ENCODE data around the gene FRS3.

The FRS3 gene

DNA sequence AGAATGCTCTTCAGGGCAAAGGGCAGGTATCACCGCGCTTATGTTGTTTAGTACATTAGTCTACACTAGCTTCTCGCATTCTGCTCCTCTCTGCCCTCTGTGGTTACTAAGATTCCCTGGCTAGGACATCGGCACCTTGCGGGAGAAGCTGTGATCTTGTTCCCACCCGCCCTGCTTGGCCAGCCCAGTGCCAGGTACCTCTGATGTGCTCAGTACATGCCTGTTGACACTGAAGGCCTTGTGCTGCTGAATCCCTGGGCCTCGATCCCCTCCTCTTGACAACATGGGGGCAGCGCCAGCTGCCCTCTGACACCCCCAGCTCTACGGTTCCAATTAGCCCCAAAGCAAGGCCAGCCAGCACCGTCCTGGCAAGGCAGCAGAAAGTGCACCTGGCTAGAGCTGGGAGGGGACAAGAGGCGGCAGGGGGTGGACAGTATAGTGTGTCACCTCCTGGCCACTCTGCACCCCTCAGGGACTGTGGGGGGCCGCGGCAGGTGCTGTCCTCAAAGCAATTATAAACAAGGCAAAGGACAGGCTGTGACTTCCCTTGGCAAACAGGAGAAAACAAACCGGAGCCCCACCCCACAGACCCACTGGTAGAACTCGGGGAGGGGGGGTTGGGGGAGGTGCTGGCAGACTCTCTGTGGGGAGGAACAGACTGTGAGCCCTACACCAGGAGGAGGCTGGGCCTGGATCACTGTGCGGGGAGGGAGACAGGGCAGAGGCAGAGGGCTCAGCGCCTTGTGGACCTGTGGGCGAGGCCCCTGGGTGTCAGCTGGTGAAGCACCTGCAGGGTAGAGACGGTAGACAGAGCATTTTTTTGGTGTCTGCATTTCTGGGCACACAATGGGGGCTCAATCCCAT, 51.4 kb downstream of the FRS3 start:
- H3K9me3 ChIP-seq: no peaks in the 10 kb centered on the region
- no peak for DNase-seq (ENCODE audit: low spot score in 2 of 2)
- in situ Hi-C loops (cut with MboI; ENCODE audit: low sequenced_read_pairs): no loop called here
- H3K36me3 ChIP-seq (replicated peaks): no peaks in the 10 kb centered on the region; the same call in 1 of the 2 replicates
- H3K27me3 ChIP-seq (ENCODE audit: low read depth): no peaks in the 10 kb centered on the region
- H3K4me3 ChIP-seq: no peak overlapping the region
- no peaks in the 10 kb centered on the region for H3K4me1 ChIP-seq

DNA sequence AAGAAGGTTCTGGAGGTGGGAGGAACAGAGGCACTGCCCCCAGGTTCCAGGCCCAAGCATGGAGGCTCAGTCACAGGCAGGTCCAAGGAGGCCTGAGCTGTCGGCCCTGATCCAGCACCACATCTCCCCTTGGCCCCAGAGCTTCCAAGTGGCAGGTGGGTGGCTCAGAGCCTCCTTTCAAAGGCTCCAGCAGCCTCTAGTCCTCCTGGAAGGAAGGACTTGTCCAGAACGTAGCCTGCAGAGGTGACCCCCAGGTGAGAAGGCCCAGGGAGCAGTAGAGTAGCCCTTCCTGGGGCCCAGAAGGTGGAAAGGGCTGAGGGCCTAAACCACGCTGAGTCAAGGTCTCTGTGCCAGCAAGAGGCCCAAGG, 52.0 kb downstream of the FRS3 start:
- H3K4me1 ChIP-seq: no peaks in the 10 kb centered on the region
- H3K27me3 ChIP-seq (ENCODE audit: low read depth): no peaks in the 10 kb centered on the region
- H3K36me3 ChIP-seq (replicated peaks): no peaks in the 10 kb centered on the region; the same call in 1 of the 2 replicates
- no peaks in the 10 kb centered on the region for H3K9me3 ChIP-seq
- no peak overlapping the region for H3K4me3 ChIP-seq
- in situ Hi-C loops (cut with MboI; ENCODE audit: low sequenced_read_pairs): no loop called here
- no peak for DNase-seq (ENCODE audit: low spot score in 2 of 2)

DNA sequence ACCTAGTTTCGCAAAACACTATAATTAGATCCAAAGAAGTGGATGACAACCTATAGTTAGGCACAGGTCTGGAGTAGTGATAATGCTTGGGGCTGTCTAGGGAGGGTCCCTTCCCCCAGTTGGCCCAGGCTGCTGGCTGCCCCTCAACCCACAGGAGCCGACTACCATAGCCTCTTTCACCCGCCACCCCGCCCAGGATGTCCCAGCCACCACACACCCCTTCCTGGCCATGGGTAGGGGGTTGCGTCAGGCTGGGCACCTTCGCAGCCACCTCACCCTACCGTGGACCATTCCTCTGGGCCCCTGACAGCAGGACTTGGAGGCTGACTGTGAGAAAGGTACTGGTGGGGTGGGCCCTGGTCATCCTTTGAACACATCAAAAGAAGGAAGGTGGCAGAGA, 52.8 kb downstream of the FRS3 start:
- Histone ChIP-seq H3K36me3 (replicated peaks) (no peaks in the 10 kb centered on the region), H3K4me1 (no peaks in the 10 kb centered on the region), H3K9me3 (no peaks in the 10 kb centered on the region), H3K27me3 (ENCODE audit: low read depth) (no peaks in the 10 kb centered on the region), H3K4me3 (no peak overlapping the region)
- DNase-seq (ENCODE audit: low spot score in 2 of 2): no peak
- in situ Hi-C loops (cut with MboI; ENCODE audit: low sequenced_read_pairs): no loop called here

DNA sequence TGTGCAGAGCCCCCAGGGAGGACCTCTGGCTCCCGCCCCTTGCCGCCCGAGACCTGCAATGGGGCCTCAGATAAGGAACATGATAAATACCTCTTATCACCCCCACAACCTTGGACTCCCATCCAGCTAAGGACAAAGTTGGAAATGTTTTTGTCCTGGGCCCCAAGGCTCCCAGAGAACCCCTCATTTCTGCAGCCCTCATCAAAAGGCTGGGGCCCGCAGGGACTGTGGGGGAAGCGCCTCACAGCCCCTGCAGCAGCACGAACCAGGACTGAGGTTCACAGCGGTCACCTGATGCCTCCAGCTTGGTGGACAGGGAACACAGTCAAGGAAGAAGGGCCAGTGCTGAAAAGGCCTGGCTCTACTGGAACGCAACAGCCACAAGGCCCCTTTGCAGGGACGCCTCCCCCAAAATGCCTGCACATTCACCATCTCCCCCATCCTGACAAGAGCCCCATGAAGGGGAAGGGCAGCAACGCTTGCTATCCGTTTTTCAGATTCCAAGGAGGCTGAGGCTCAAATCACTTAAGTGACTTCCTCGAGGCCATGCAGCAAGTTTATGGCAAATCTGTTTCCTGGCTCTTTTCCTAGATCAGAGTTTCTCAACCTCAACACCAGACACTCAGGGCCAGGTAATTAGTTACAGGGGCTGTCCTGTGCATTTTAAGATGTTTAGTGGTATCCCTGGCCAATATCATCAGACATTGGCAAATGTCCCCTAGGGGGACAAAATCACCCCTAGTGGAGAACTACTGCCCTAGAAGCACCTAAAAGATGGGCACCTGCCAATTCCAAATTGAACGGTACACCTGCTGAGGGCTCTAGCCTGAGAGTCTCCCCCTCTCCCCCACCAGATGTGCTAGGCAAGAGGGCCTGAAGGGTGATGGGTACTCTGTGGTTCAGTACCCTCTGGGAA, 54.9 kb downstream of the FRS3 start:
- no peak for DNase-seq (ENCODE audit: low spot score in 2 of 2)
- no peak overlapping the region for H3K4me3 ChIP-seq
- H3K4me1 ChIP-seq: no peaks in the 10 kb centered on the region
- no peaks in the 10 kb centered on the region for H3K27me3 ChIP-seq (ENCODE audit: low read depth)
- H3K36me3 ChIP-seq (replicated peaks): no peaks in the 10 kb centered on the region
- H3K9me3 ChIP-seq: no peaks in the 10 kb centered on the region
- in situ Hi-C loops (cut with MboI; ENCODE audit: low sequenced_read_pairs): no loop called here

DNA sequence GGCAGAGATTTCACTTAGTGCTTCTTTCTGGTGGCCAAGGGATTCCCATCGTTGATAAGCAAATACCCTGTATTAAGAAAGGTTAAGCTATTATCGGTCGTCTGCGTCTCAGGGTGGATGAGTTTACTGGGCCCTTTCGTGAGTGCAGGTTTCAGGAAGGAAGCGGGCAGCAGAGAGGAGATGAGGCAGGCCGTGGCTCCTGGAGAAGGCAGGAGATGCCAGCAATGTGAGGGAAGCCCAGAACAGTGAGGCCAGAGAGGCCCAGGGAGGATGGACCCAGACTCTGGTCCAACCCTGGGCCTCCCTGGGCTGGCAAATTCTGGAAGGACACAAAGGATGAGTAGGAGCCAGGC, 55.5 kb downstream of the FRS3 start:
- in situ Hi-C loops (cut with MboI; ENCODE audit: low sequenced_read_pairs): no loop called here
- no peak for DNase-seq (ENCODE audit: low spot score in 2 of 2)
- Histone ChIP-seq H3K9me3 (no peaks in the 10 kb centered on the region), H3K4me3 (no peak overlapping the region), H3K4me1 (no peaks in the 10 kb centered on the region), H3K36me3 (replicated peaks) (no peaks in the 10 kb centered on the region), H3K27me3 (ENCODE audit: low read depth) (no peaks in the 10 kb centered on the region)

DNA sequence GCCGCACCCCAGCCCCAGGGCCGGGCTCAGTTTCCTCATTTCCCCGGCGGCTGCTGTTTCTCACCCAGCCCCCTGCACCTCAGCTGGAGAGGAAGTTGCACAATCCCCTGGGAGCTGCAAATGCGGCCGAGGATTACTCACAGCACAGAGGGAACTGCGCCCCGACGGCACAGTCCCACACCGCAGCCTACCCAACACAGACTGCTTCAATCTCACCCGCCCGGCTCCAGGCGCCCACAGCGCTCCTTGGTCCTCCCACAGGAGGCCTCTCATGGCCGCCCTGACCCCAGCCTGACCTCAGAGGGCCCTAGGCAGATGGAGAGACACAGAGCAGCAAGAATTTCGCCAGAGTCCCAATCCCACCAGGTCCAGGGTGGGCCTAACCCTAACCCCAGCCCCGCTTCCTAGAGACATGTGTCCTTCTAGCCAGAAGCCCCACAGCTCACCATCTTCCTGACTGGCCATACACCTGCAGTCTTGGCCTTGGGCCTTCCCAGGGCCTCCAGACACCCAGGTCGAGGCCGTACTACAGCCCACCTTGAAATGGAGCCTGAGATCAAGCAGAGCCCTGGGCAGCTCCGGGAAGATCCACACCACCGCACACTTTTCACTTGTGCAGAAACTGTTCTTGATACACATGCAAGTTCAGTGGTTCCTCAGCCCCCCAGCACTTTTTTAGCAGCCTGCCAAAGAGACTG, 56.0 kb downstream of the FRS3 start:
- no peaks in the 10 kb centered on the region for H3K27me3 ChIP-seq (ENCODE audit: low read depth)
- H3K4me1 ChIP-seq: no peaks in the 10 kb centered on the region
- H3K4me3 ChIP-seq: no peak overlapping the region
- no peaks in the 10 kb centered on the region for H3K36me3 ChIP-seq (replicated peaks)
- DNase-seq (ENCODE audit: low spot score in 2 of 2): peak in 1 of 2 experiments; percentile 23
- in situ Hi-C loops (cut with MboI; ENCODE audit: low sequenced_read_pairs): no loop called here
- H3K9me3 ChIP-seq: no peaks in the 10 kb centered on the region

DNA sequence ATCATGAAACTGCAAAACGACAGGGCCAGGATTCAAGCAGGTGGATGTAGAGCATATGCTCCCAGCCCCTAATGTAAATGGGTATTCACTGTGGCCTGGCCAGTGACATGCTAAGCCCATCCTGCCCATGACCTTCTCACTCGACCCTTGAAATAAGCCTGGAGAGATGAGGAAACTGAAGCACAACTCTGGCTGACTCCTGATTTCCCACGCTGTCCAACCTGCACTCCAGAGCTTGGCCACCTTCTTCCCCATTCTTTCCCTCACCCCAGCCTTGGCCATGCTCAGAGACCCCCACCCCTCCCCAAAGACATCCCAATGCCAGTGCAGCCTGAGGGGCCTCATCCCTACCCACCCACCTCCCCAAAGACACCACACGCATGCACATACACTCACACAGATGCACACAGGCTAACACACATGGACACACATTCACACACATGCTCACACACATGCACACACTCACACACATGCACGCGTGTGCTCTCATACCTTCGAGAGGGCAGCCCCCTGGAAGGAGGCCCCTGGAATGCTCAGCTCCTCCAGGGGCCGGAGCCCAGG, 56.7 kb downstream of the FRS3 start:
- no peak for DNase-seq (ENCODE audit: low spot score in 2 of 2)
- in situ Hi-C loops (cut with MboI; ENCODE audit: low sequenced_read_pairs): no loop called here
- H3K9me3 ChIP-seq: no peaks in the 10 kb centered on the region
- no peaks in the 10 kb centered on the region for H3K4me1 ChIP-seq
- H3K27me3 ChIP-seq (ENCODE audit: low read depth): no peaks in the 10 kb centered on the region
- H3K4me3 ChIP-seq: no peak overlapping the region
- H3K36me3 ChIP-seq (replicated peaks): no peaks in the 10 kb centered on the region

DNA sequence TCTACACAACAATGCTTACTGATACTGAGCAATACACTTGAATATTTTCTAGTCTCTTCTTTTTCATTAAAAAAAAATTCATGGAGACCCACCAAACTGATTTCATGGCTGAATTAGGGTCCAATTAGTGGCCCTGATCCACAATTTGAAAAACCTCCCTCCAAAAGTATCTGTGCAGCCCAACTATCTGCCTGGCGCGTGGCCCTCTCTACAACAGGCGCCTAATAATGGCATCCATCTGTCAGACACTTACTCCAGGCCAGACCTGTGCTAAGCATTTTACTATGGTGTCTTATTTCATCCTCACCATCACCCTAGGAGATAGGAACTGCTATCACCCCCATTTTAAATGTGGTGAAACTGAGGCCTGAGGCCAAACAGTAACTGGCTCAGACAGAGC, 58.3 kb downstream of the FRS3 start:
- DNase-seq (ENCODE audit: low spot score in 2 of 2): no peak
- in situ Hi-C loops (cut with MboI; ENCODE audit: low sequenced_read_pairs): no loop called here
- Histone ChIP-seq H3K4me1 (no peaks in the 10 kb centered on the region), H3K27me3 (ENCODE audit: low read depth) (no peaks in the 10 kb centered on the region), H3K9me3 (no peaks in the 10 kb centered on the region), H3K4me3 (no peak overlapping the region), H3K36me3 (replicated peaks) (no peaks in the 10 kb centered on the region)

DNA sequence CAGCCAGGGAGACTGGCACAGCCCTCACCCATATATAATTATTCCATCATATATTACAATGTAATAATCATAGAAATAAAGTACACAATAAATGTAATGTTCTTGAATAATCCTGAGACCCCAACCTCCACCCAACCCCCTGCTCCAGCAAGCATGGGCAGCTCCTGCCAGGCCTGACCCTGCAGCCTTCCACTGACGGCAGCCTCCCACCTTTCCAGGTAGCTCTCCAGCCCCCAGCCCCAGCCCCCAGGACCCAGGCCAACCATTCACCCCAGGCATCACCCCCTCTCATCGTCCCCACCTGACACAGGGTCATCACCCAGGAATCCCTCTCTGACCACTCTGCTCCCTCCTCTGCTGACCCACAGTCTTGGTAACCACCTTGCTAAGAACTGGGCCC, 58.9 kb downstream of the FRS3 start:
- Histone ChIP-seq H3K4me3 (no peak overlapping the region), H3K36me3 (replicated peaks) (no peaks in the 10 kb centered on the region), H3K9me3 (no peaks in the 10 kb centered on the region), H3K4me1 (no peaks in the 10 kb centered on the region), H3K27me3 (ENCODE audit: low read depth) (no peaks in the 10 kb centered on the region)
- in situ Hi-C loops (cut with MboI; ENCODE audit: low sequenced_read_pairs): no loop called here
- no peak for DNase-seq (ENCODE audit: low spot score in 2 of 2)

DNA sequence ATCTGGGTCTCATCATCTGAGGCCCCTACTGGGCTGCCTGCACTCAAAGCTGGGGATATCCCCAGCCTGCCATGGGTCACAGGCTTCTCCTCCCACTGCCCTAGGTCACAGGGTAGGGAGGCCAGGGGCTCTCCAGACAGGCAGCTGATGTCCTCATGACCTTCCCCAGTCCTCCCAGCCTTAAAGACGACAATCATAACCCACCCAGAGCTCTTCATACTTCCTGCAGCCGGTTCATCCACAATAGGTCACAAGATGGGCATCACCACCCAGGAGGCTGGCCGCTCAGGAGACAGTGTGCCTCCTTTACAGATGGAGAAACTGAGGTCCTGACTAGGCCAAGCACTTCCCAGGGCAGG, 59.5 kb downstream of the FRS3 start:
- Histone ChIP-seq H3K36me3 (replicated peaks) (no peaks in the 10 kb centered on the region), H3K4me1 (no peaks in the 10 kb centered on the region), H3K9me3 (no peaks in the 10 kb centered on the region), H3K27me3 (ENCODE audit: low read depth) (no peaks in the 10 kb centered on the region), H3K4me3 (no peak overlapping the region)
- in situ Hi-C loops (cut with MboI; ENCODE audit: low sequenced_read_pairs): no loop called here
- DNase-seq (ENCODE audit: low spot score in 2 of 2): no peak

All from HAP-1 (cell line).